Activated B cell treated with CpG ODN at 0.5 μM for 24 hours (primary cell): ENCODE data around the gene ATP10B. TPM values are rescaled to one million over a fixed set of nuclear protein-coding genes. Genes with fewer than 3 reads are reported as not detected.

Experiments used
- ATAC-seq: fragments of 200-7000 bp; cut with Tn5 transposase; one replicate; pipeline ENCODE4 v1.10.0; 2021; ENCODE audit warnings: low read depth, mild to moderate bottlenecking, moderate library complexity
- CTCF ChIA-PET: fragments of 350-600 bp; sonication (Branson Sonifier 250); formaldehyde crosslinking; loops from one replicate; lab custom pipeline; 2021; ENCODE audit warnings: antibody characterized with exemption; lab: Charles Lee
- POLR2A ChIA-PET: fragments of 350-600 bp; sonication (Branson Sonifier 250); formaldehyde crosslinking; loops from one replicate; lab custom pipeline; 2021; ENCODE audit warnings: antibody characterized with exemption; lab: Charles Lee
- DNase-seq: peaks from one replicate; pipeline ENCODE4 v3.0.0; 2022
- H3K27ac Mint-ChIP-seq: one replicate; pipeline ENCODE4 v1.8.0; 2020; ENCODE audit warnings: mixed read lengths
- H3K27me3 Mint-ChIP-seq: one replicate; pipeline ENCODE4 v1.8.0; 2021; ENCODE audit warnings: mixed read lengths
- H3K36me3 Mint-ChIP-seq: one replicate; pipeline ENCODE4 v1.8.0; 2021; ENCODE audit warnings: low read depth, mixed read lengths
- H3K4me1 Mint-ChIP-seq: one replicate; pipeline ENCODE4 v1.8.0; 2021; ENCODE audit warnings: mixed read lengths
- H3K4me3 Mint-ChIP-seq: one replicate; pipeline ENCODE4 v1.8.0; 2020; ENCODE audit warnings: mild to moderate bottlenecking, mixed read lengths
- H3K9me3 Mint-ChIP-seq: one replicate; pipeline ENCODE4 v1.8.0; 2020; ENCODE audit warnings: mixed read lengths
- intact Hi-C: fragments of 100-400 bp; cut with micrococcal nuclease; formaldehyde crosslinking; loops from one replicate; pipeline ENCODE4 v1.15.1; 2024
- total RNA-seq: library from RNA; stranded (reverse); gene quantifications from 2 replicates; pipeline ENCODE4 v1.2.3, GENCODE V29; 2022
- TF ChIP-seq, protein P1 (sequence below): fragments of 200-600 bp; IDR thresholded peaks from one replicate; pipeline ENCODE4 v1.8.0; 2022; ENCODE audit warnings: antibody characterized with exemption, mild to moderate bottlenecking

The ATP10B gene
- total RNA-seq, 1 donor from 2014 or later = not detected

DNA sequence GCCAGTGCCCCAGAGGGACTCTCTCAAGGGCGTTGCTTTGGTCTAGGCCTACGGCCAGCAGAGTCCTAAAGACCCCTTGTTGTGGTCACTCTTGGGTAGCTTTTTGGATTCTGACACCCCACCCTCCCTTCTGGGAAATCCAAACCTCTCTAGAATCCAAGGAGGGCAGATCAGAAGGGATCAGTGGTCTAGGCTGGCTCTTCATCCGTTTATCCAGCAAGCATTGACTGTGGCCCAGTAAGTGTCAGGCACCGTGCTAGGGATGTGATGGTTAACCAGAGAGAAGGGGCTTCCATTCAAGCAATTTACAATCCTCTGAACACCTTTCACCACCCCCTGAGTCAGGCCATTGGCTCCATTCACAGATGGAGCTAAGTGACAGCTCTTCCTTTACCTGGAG lies 249.3 kb downstream of the ATP10B start:
- no peak overlapping the region for H3K4me3 Mint-ChIP-seq
- ChIA-PET CTCF (no interaction called here), POLR2A (no interaction called here)
- H3K36me3 Mint-ChIP-seq = no peaks in the 10 kb centered on the region
- intact Hi-C loops = no loop called here
- H3K9me3 Mint-ChIP-seq = no peaks in the 10 kb centered on the region
- no peaks in the 10 kb centered on the region for H3K4me1 Mint-ChIP-seq
- DNase-seq = no peak
- H3K27ac Mint-ChIP-seq = no peak overlapping the region
- H3K27me3 Mint-ChIP-seq = no peaks in the 10 kb centered on the region
- ATAC-seq = no peak
- TF ChIP-seq, protein P1, sequence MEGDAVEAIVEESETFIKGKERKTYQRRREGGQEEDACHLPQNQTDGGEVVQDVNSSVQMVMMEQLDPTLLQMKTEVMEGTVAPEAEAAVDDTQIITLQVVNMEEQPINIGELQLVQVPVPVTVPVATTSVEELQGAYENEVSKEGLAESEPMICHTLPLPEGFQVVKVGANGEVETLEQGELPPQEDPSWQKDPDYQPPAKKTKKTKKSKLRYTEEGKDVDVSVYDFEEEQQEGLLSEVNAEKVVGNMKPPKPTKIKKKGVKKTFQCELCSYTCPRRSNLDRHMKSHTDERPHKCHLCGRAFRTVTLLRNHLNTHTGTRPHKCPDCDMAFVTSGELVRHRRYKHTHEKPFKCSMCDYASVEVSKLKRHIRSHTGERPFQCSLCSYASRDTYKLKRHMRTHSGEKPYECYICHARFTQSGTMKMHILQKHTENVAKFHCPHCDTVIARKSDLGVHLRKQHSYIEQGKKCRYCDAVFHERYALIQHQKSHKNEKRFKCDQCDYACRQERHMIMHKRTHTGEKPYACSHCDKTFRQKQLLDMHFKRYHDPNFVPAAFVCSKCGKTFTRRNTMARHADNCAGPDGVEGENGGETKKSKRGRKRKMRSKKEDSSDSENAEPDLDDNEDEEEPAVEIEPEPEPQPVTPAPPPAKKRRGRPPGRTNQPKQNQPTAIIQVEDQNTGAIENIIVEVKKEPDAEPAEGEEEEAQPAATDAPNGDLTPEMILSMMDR = no peak

DNA sequence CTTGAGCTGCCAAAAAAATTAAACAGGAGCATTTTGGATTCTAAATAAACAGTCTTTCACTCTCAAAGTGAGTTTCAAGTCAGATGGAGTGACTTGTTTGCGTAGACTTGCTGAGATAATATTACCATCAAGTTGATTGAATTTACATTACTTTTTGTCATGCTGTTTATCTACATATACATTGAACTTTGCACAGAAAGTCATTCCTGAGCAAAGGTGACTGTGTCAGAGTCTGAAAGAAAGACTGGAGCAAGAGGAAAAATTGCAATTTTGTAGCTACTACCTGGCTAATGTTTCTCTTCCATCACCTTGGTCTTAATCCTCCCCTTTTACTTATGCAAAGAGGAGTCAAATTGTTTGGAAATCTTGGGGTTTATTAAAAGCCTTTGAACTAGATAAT lies 251.0 kb downstream of the ATP10B start:
- ChIA-PET CTCF (no interaction called here), POLR2A (no interaction called here)
- no peaks in the 10 kb centered on the region for H3K9me3 Mint-ChIP-seq
- H3K27me3 Mint-ChIP-seq = no peaks in the 10 kb centered on the region
- H3K27ac Mint-ChIP-seq = no peak overlapping the region
- no peaks in the 10 kb centered on the region for H3K4me1 Mint-ChIP-seq
- intact Hi-C loops = no loop called here
- DNase-seq (no peak), ATAC-seq (no peak)
- H3K36me3 Mint-ChIP-seq = no peaks in the 10 kb centered on the region
- TF ChIP-seq, protein P1 = no peak
- no peak overlapping the region for H3K4me3 Mint-ChIP-seq

DNA sequence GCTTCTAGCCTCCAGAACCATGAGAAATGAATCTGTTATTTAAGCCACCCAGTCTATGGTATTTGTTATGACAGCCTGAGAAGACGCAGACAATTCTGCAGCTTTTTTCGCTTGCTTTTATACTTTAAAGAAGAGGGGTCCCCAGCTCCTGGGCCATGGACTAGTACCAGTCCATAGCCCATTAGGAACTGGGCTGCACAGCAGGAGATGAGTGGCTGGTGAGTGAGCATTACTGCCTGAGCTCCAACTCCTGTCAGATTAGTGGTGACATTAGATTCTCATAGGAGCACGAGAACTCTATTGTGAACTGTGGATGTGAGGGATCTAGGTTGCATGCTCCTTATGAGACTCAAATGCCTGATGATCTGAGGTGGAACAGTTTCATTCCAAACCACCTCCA lies 278.7 kb downstream of the ATP10B start:
- no peaks in the 10 kb centered on the region for H3K9me3 Mint-ChIP-seq
- no peaks in the 10 kb centered on the region for H3K36me3 Mint-ChIP-seq
- CTCF ChIA-PET = no interaction called here
- TF ChIP-seq, protein P1 = no peak
- POLR2A ChIA-PET = no interaction called here
- no peak overlapping the region for H3K27ac Mint-ChIP-seq
- intact Hi-C loops = no loop called here
- no peaks in the 10 kb centered on the region for H3K27me3 Mint-ChIP-seq
- DNase-seq (no peak), ATAC-seq (no peak)
- H3K4me1 Mint-ChIP-seq = no peaks in the 10 kb centered on the region
- no peak overlapping the region for H3K4me3 Mint-ChIP-seq

DNA sequence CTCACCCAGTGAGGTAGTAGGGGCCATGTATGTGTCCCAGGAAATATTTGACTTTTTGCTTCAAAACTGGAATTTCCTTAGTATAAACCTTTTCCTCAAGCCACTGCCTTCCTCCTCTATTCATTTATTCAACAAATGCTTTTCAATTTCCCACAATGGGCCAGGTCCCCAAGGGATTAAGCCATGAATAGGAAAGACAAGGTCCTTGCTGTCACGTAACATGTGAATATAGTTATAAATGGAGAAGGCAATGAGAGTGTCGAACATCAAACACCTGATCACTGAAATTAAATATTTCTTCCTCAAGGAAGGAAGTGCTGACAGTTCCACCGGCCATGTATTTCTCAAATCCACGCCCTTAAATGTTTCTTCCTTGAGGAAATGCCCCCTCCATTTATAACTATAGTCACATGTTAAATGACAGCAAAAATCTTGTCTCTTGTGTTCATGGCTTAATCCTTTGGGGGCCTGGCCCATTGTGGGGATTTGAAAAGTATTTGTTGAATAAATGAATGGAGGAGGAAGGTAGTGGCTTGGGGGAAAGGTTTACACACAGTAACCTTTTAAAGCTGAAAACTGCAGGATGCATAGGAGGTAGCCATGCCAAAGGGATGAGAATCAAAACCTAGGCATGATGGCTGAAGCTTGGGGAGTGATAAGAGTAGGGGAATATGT lies 284.8 kb downstream of the ATP10B start:
- Mint-ChIP-seq H3K4me1 (no peaks in the 10 kb centered on the region), H3K27me3 (no peaks in the 10 kb centered on the region), H3K27ac (no peak overlapping the region), H3K4me3 (no peak overlapping the region), H3K36me3 (no peaks in the 10 kb centered on the region), H3K9me3 (no peaks in the 10 kb centered on the region)
- ATAC-seq (no peak), DNase-seq (no peak)
- POLR2A ChIA-PET = no interaction called here
- TF ChIP-seq, protein P1 = no peak
- CTCF ChIA-PET = no interaction called here
- intact Hi-C loops = no loop called here

DNA sequence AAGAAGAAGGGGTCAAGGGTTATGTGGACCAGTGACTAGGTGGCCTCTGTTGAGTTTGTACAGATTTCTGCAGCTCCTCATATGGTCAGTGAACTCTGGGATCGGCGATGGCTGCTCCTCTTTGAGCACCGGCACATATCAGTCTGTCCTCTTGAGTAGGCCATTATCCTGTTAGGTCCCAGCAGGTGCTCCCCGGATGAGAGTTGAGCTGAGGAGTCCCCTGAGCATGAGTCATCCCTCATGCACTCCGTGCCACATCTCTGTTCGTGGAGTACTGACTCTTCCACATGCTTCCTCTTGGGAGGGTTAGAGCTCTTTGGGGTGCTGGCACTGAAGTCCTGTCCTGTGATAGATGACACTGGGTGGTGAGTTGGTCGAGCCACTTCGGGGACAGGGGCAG lies 286.6 kb downstream of the ATP10B start:
- ATAC-seq (no peak), DNase-seq (no peak)
- Mint-ChIP-seq H3K27ac (no peak overlapping the region), H3K4me3 (no peak overlapping the region), H3K27me3 (no peaks in the 10 kb centered on the region), H3K9me3 (no peaks in the 10 kb centered on the region), H3K36me3 (no peaks in the 10 kb centered on the region), H3K4me1 (no peaks in the 10 kb centered on the region)
- POLR2A ChIA-PET = no interaction called here
- TF ChIP-seq, protein P1 = no peak
- intact Hi-C loops = no loop called here
- CTCF ChIA-PET = no interaction called here
